HG03280 (cell line): Measurements from ENCODE around the gene PTP4A2.

ENCODE experiments used
- ATAC-seq: cut with Tn5 transposase; IDR thresholded peaks from one replicate; pipeline ENCODE4 v1.9.1; 2021; ENCODE audit warnings: mild to moderate bottlenecking, moderate library complexity; ENCODE audit not compliant: unreplicated experiment

PTP4A2 gene

DNA sequence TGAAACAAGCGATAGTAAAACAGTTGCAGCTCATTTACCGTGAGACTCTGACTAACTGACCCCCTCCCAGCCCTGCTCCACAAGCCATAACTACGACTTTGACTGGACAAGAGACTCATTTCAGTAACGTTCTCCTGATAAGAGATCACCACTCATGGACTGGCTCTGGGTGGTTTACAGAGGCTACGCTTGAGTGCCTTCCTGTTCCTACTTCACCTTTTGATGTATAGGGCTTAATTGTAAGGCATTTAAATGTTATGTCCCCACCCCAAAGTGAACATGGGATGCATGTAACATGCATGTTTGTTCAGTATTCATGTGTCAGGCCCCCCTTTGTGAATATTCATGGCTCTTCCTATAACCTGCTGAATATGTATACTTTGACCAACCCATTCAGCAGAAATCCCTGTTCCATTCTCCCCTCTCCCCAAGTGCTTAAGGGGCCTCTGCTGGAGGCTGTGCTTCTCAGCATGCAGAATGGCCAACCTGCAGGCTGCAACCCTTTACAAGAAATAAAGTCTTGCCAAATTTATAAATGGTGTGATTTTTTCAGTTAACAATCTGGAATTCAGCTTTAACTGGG is 71.6 kb downstream of the PTP4A2 start:
- ATAC-seq: no peak

DNA sequence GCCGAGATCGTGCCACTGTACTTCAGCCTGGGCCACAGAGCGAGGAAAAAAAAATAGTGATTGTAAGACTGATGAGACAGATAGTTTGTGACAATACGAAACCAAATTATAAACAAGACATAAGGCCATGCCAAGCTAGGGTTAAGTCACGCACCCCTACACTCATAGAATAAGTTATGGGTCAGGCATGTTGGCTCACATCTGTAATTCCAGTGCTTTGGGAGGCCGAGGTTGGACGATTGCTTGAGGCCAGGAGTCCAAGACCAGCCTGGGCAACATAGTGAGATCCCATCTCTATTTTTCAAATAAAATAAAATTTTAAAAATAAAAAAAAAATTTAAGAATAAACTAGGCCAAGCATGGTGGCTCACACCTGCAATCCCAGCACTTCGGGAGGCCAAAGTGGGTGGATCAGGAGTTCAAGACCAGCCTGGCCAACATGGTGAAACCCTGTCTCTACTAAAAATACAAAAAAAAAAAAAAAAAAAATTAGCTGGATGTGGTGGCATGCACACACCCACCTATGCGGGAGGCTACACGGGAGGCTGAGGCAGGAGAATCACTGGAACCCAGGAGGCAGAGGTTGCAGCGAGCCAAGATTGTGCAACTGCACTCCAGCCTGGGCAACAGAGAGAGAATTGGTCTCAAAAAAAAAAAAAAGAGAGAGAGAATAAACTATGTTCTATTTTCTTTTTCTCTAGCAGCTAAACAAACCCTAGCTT is 72.3 kb downstream of the PTP4A2 start:
- ATAC-seq: no peak

DNA sequence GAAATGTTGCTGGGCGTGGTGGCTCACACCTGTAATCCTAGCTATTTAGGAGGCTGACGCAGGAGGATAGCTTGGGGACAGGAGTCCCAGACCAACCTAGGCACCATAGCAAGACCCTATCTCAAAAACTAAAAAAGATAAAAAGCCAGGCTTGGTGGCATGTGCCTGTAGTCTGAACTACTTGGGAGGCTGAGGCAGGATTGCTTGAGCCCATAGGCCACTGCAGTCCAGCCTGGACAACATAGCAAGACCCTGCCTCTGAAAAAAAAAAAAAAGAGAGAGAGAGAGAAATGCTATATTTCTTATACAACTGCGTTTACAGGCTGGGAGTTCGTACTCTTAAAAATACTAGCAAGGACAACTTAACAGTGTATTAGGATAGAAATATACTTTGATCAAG is 76.1 kb downstream of the PTP4A2 start:
- no peak for ATAC-seq

DNA sequence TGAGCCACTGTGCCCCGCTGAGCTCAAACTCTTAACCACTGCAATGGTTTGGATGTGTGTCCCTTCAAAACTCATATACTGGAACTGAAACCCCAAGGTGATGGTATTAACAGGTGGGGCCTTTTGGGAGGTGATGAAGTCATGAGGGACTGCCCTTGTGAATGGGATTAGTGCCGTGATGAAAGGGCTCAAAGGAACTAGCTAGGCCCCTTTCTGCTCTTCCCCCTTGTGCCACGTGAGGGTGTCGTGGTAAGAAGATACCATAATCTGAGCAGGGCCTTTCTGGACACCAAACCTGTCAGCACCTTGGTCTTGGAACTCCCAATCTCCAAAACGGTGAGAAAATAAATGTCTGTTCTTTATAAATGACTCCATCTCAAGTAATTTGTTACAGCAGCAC is 76.8 kb downstream of the PTP4A2 start:
- ATAC-seq: no peak

DNA sequence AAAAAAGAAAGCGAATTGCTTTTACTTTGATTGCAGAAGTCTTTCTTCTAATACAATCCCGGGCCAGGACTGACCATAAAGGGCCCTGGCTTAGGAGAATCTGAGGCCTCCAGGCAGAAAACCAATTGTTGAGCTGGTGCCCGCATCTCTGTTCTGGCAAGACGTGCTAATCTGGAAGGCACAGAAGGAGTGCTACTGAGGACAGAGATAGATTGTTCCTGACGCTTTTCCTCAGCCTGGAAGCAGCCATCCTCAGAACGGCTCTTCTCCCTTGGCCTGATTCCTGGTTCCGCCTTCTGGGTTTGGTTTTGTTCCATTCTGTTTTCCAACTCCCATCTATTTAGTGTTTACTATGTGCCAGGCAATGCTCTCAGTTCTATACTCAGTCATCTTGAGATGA is 77.6 kb downstream of the PTP4A2 start:
- ATAC-seq: no peak

DNA sequence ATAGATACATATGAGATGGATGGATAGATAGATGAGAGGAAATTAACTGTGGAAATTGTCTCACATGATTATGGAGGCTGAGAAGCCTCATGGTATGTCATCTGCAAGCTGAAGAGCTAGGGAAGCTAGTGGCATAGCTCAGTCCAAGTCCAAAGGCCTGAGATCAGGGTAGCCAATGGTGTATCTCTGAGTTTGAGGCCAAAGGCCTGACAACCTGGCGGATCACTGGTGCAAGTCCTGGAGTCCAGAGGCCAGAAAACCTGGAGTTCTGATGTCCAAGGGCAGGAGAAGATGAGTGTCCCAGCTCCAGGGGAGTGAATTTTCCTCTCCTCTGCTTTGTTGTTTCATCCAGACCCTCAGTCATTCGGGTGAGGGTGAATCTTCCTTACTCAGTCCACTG is 78.4 kb downstream of the PTP4A2 start:
- ATAC-seq: no peak

DNA sequence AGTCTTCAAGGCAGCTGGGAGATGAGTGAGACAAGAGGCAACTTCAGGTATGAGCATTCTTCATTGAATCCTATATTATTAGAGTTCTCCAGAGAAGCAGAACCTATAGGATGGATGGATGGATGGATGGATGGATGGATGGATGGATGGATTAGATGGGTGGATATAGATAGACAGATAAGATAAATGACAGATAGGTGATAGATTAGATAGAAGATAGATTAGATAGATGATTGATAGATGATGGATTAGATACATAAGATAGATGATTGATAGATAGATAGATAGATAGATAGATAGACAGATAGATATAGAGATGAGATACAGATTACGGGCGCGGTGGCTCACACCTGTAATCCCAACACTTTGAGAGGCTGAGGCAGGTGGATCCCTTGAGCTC is 79.1 kb downstream of the PTP4A2 start:
- no peak for ATAC-seq

DNA sequence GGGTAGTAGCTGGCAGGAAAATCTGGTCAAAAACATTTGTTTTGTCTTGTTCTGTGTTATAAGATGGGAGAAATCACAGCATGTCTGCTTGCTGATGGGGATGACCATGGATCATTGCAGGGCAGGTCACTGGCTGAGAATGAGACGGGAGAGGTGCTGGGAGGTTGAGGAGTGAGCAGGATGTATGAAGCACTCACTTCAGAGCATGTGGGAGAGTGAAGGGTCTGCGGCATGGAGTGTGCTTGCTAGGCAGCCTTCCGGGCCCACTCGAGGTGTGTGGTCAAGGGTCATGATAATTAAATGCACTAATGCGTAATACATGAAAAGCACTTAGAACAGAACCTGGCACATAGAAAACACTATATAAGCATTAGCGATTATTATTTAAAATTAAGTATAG is 80.3 kb downstream of the PTP4A2 start:
- no peak for ATAC-seq
